ENCODE measurements around the gene MLLT10. TPM values are rescaled to one million over a fixed set of nuclear protein-coding genes. Genes with fewer than 3 reads are reported as not detected.

Gene MLLT10
- total and polyA plus RNA-seq, 2 of the 8 experiments (the other 6 are each of a cell fraction or from before 2014, with no cell fraction given) = 53.1 to 62.1 TPM

DNA sequence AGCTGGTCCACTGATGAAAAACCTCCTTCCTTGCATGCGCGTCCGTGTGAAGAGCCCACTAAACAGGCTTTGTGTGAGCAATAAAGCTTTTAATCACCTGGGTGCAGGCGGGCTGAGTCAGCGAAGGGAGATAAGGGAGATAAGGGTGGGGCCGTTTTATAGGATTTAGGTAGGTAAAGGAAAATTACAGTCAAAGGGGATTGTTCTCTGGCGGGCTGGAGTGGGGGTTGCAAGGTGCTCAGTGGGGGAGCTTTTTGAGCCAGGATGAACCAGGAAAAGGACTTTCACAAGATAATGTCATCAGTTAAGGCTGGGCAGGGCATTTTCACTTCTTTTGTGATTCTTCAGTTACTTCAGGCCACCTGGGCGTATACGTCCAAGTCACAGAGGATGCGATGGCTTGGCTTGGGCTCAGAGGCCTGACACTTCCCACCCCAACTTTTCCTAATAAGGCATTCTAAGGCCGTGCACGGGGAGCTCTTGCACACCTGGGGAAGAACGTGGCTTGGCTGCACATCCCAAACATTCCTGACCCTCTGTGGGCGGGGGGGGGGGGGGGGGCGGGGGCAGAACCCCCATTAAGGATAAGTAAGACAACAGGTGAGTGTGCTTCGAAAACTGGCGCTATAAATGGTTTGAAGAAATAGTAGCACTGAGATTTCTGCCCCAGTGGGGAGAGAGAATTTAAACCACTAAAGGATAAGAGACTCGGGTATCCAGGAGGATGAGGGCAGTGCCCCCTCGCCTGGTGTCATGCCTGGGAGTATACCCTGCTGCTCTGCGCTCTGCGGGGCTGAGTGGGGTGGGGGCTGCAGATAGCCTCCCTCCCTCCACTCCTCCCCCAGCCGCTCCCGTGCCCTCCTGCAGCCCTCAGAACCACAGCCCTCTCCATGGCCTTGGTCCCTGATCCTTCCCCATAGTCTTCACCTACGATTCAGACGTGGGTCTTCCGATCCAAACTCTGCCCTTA is 217.6 kb downstream of the MLLT10 start:
- Histone ChIP-seq H3K14ac (ENCODE audit: insufficient read length) (no peak overlapping the region), H2BK15ac (ENCODE audit: low read length) (no peak overlapping the region), H3K4me2 (ENCODE audit: insufficient read depth in 1 of 2, low read depth in 2 of 2, low read length in 2 of 2) (peak overlapping the region; percentile 49 to 61), H2AK5ac (ENCODE audit: low read depth, low read length) (peak overlapping the region; percentile 83; the same call in 1 of the 2 replicates), H4K8ac (ENCODE audit: extremely low read depth, insufficient read depth, low read length) (no peak overlapping the region; the same call in 1 of the 2 replicates), H3K79me2 (ENCODE audit: control insufficient read depth in 1 of 2, insufficient read depth in 2 of 2, low read length in 2 of 2) (no peaks in the 10 kb centered on the region), H2BK20ac (ENCODE audit: low read length) (peak overlapping the region; percentile 100), H3K4me3 (ENCODE audit: extremely low read depth in 1 of 4, insufficient read depth in 2 of 4, low read depth in 3 of 4, low read length in 4 of 4) (peak overlapping the region in 1 of 4 experiments; percentile 32; a peak in 1 of 8 replicates), H3K23ac (ENCODE audit: insufficient read length) (no peak overlapping the region), H3K27ac (ENCODE audit: low read depth, low read length) (peak overlapping the region; percentile 90), H2BK5ac (ENCODE audit: low read depth, low read length) (peak overlapping the region; percentile 99), H4K20me1 (replicated peaks in 1 of 2; ENCODE audit: control insufficient read depth in 1 of 2, insufficient read depth in 2 of 2, low read length in 2 of 2) (no peaks in the 10 kb centered on the region), H3K4me1 (replicated peaks in 1 of 4; ENCODE audit: control insufficient read depth in 3 of 4, insufficient read depth in 4 of 4, low read length in 3 of 4) (peaks cover 13 to 40% (median 31%) of the 10 kb centered on the region in 4 experiments), H3K23me2 (ENCODE audit: low read depth, low read length) (peaks cover 3% of the 10 kb centered on the region; the same call in 1 of the 2 replicates), H3K36me3 (ENCODE audit: control insufficient read depth in 2 of 4, insufficient read depth in 4 of 4, low read length in 3 of 4) (no peaks in the 10 kb centered on the region), H2AFZ (ENCODE audit: low read length) (no peak overlapping the region), H3K9ac (replicated peaks in 1 of 4; ENCODE audit: extremely low read depth in 1 of 4, low read depth in 3 of 4, low read length in 3 of 4) (peak overlapping the region in 3 of 4 experiments; percentile 35 to 68 (median 55); a peak in 5 of 7 replicates), H2BK12ac (ENCODE audit: low read depth, low read length) (peak overlapping the region; percentile 99), H2BK120ac (replicated peaks; ENCODE audit: low read depth, low read length) (peak overlapping the region; percentile 93), H3K56ac (replicated peaks; ENCODE audit: insufficient read length, low read depth, low read length) (peak overlapping the region; percentile 65), H3K4ac (replicated peaks; ENCODE audit: insufficient read length, low read depth, low read length) (peak overlapping the region; percentile 48), H4K5ac (ENCODE audit: insufficient read length, low read depth, low read length) (peak overlapping the region; percentile 26), H3K79me1 (ENCODE audit: low read depth, low read length) (no peaks in the 10 kb centered on the region), H3K18ac (ENCODE audit: extremely low read depth, low read length) (peak overlapping the region; percentile 98), H3K27me3 (replicated peaks in 1 of 4; ENCODE audit: control insufficient read depth in 3 of 4, extremely low read depth in 1 of 4, insufficient read depth in 3 of 4, low read length in 3 of 4) (no peaks in the 10 kb centered on the region), H3K9me3 (ENCODE audit: insufficient read depth in 2 of 2, low read depth in 1 of 2, low read length in 1 of 2) (no peaks in the 10 kb centered on the region), H4K91ac (replicated peaks; ENCODE audit: insufficient read length, low read length) (peak overlapping the region; percentile 96)
- CTCF ChIA-PET (ENCODE audit: partially characterized antibody) = interaction anchor here (0.6 to 2.0 kb wide), 5 partner anchors 9 to 204 kb away, joined by 3 to 7 read pairs (median 3); no protein-coding TSS in a partner anchor
- FAIRE-seq = peak; percentile 52
- DNase-seq (ENCODE audit: low read depth in 1 of 2, low spot score in 2 of 2) = peak in 1 of 2 experiments; percentile 66
- 14% methylated on average over 23 of the region's 26 CpGs; no CpG with 5 or more reads in 1 of the 2 experiments for WGBS, 2 experiments (ENCODE audit: extremely low coverage in 1 of 2, insufficient coverage in 1 of 2, insufficient read length in 1 of 2, insufficient replicate concordance in 2 of 2, low coverage in 1 of 2, low lambda C conversion rate in 2 of 2, missing lambda C conversion rate in 1 of 2)
- POLR2A ChIA-PET (ENCODE audit: partially characterized antibody) = interaction anchor here (0.9 to 3.1 kb wide), 15 partner anchors 9 to 255 kb away, joined by 3 to 11 read pairs (median 5); partner anchors contain the start of gene SKIDA1
- no peak for TF ChIP-seq CHD2 (IDR thresholded peaks at IDR 0.05; ENCODE audit: low read length)
- TF ChIP-seq RXRA (IDR thresholded peaks at IDR 0.05; ENCODE audit: insufficient read depth, low read depth, low read length) = no peak
- no peak for TF ChIP-seq EGR1 (IDR thresholded peaks at IDR 0.05; ENCODE audit: borderline replicate concordance, low read depth, low read length)
- no peak for TF ChIP-seq RBBP5 (IDR thresholded peaks at IDR 0.05; ENCODE audit: borderline replicate concordance, low read depth, low read length)
- TF ChIP-seq TCF12 (IDR thresholded peaks at IDR 0.05; ENCODE audit: low read depth, low read length) = peak; percentile 75
- no peak for TF ChIP-seq JUND (IDR thresholded peaks at IDR 0.05; ENCODE audit: low read length)
- TF ChIP-seq BACH1 (IDR thresholded peaks at IDR 0.05; ENCODE audit: low read length) = no peak
- TF ChIP-seq, protein P1, sequence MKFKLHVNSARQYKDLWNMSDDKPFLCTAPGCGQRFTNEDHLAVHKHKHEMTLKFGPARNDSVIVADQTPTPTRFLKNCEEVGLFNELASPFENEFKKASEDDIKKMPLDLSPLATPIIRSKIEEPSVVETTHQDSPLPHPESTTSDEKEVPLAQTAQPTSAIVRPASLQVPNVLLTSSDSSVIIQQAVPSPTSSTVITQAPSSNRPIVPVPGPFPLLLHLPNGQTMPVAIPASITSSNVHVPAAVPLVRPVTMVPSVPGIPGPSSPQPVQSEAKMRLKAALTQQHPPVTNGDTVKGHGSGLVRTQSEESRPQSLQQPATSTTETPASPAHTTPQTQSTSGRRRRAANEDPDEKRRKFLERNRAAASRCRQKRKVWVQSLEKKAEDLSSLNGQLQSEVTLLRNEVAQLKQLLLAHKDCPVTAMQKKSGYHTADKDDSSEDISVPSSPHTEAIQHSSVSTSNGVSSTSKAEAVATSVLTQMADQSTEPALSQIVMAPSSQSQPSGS (IDR thresholded peaks at IDR 0.05; ENCODE audit: low read length) = 0 out of 2 replicates have a peak, but pooled peaks have one; percentile 70
- TF ChIP-seq POLR2AphosphoS5 (IDR thresholded peaks at IDR 0.05; ENCODE audit: low read depth, low read length) = peak; percentile 51
